Adrenal gland (tissue), 12 donors: ENCODE measurements around the gene PTPN14. TPM values are rescaled to one million over a fixed set of nuclear protein-coding genes. Genes with fewer than 3 reads are reported as not detected.
"Not testable (repeated sequence)": the region's sequence is repeated elsewhere in the genome, so short reads cannot be mapped to it uniquely, and the experiment has no call there.

ENCODE experiments used
- DNase-seq, 7 donors: peaks; one replicate each; pipeline ENCODE4 v3.0.0-alpha.2; 2019 to 2020
- H3K27ac ChIP-seq, 5 donors: fragments of 200-600 bp; sonication (generic) in 4 of 5; 1 replicate in 3 of 5; 2 replicates in 2 of 5; pipeline versions ENCODE4 v1.5.1 to v1.8.0; 2016 to 2020; ENCODE audit warnings: mild to moderate bottlenecking in 1 of 5
- H3K27me3 ChIP-seq: fragments of 200-600 bp; 2 replicates; pipeline ENCODE4 v1.8.0; 2021
- H3K36me3 ChIP-seq, 2 donors: fragments of 200-600 bp; replicated peaks in 1 of 2; 1 replicate in 1 of 2; 2 replicates in 1 of 2; pipeline versions ENCODE4 v1.5.1 to v1.8.0; 2018 to 2022
- H3K4me1 ChIP-seq, 2 donors: fragments of 200-600 bp; replicated peaks in 1 of 2; 1 replicate in 1 of 2; 2 replicates in 1 of 2; pipeline versions ENCODE4 v1.5.1 to v1.8.0; 2018 to 2021
- H3K4me3 ChIP-seq, 4 donors: fragments of 200-600 bp; sonication (generic) in 3 of 4; one replicate each; pipeline ENCODE4 v1.5.1; 2016 to 2018
- H3K9me3 ChIP-seq, 3 donors: fragments of 200-600 bp; sonication (generic) in 1 of 3; replicated peaks in 1 of 3; 1 replicate in 2 of 3; 2 replicates in 1 of 3; pipeline versions ENCODE4 v1.5.1 to v1.8.0; 2016 to 2021
- POLR2A ChIP-seq, 2 donors: fragments of 450-650 bp; IDR thresholded peaks; one replicate each; pipeline ENCODE4 v1.6.1; 2017; ENCODE audit warnings: antibody characterized with exemption in 2 of 2, mild to moderate bottlenecking in 2 of 2, moderate library complexity in 1 of 2
- WGBS, 4 donors: extraction: QIAGEN DNeasy Blood & Tissue Kit in 2 of 4; methylation state at CpG; one replicate each; pipeline versions ENCODE4 v1.1.5 to v1.1.7; 2013 to 2017; 5-methylcytosine and 5-hydroxymethylcytosine counted together
- intact Hi-C, 2 donors: fragments of 100-400 bp; cut with DNase I; formaldehyde crosslinking; loops; one replicate each; pipeline versions ENCODE4 v1.14.1 to v1.15.0; 2022 to 2023
- polyA plus RNA-seq, 3 donors: library from polyadenylated mRNA; stranded (reverse); fragments of 200-250 nt in 2 of 3; fragments of 350-450 nt in 1 of 3; fragmentation: Illumina TruSeq in 1 of 3; extraction: RNeasy Lipid Tissue Mini Kit (QIAGEN cat#74804) in 1 of 3; gene quantifications; one replicate each; pipeline ENCODE4 v1.2.3, GENCODE V29; 2013 to 2014
- total RNA-seq, 9 donors: library from RNA; depleted of rRNA in 4 of 9; stranded (reverse); fragments of >200 nt in 4 of 9; fragments of 120-200 nt in 1 of 9; fragmentation: NEBNext Ultra II Directional in 1 of 9; extraction: Animal tissue kit (Norgen Biotek cat#: 25700) in 1 of 9; gene quantifications; one replicate each; pipeline versions ENCODE4 v1.1.0 to v1.2.4, GENCODE V29; 2013 to 2023
- TF ChIP-seq, protein P1 (sequence below), 6 experiments: fragments of 450-650 bp in 4 of 6; fragments of 200-600 bp in 2 of 6; sonication (generic) in 1 of 6; IDR thresholded peaks; 1 replicate in 5 of 6; 2 replicates in 1 of 6; pipeline versions ENCODE4 v1.5.1 to v1.8.0; 2016 to 2021; ENCODE audit warnings: antibody characterized with exemption in 6 of 6, mild to moderate bottlenecking in 2 of 6, moderate library complexity in 1 of 6
- donor health status: healthy with polysubstance abuse.
- donor health status: Bipolar disorder and iron deficiency.
- donor health status: DM: yes; HTN: yes; CAD: no.
- donor health status: DM: no; HTN: no; CAD: no.
- donor health status: DM: no; HTN: no; CAD: no.
- donor health status: DM: yes; HTN: yes; CAD: no.

The PTPN14 gene
- total and polyA plus RNA-seq, 12 donors, result 7.9 to 96.2 (median 32.0) TPM

DNA sequence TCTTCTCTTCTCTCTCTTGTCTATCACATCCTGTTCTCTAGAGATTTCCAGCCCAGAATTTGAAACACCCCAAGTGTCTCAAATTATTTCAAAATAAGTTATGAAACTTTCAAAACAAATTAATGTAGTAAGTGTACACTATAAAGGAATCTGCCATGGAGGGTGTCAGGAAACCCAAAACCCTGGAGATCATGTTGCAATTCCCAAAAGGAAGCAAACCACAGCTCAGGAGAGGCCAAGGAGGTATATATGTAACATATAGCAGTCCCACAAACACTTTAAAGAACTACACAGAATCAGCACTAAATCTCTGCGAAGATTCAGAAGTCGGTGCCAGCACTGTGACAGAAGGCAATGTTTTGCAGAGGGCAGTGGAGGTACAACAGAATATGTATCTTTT is 26.6 kb downstream of the PTPN14 start:
- intact Hi-C loops, result no loop called here
- Histone ChIP-seq H3K27ac (no peak overlapping the region), H3K4me1 (peaks cover 0 to 15% of the 10 kb centered on the region in 2 donors), H3K4me3 (no peak overlapping the region), H3K9me3 (no peaks in the 10 kb centered on the region), H3K36me3 (no peaks in the 10 kb centered on the region), H3K27me3 (no peaks in the 10 kb centered on the region)
- TF ChIP-seq, protein P1, sequence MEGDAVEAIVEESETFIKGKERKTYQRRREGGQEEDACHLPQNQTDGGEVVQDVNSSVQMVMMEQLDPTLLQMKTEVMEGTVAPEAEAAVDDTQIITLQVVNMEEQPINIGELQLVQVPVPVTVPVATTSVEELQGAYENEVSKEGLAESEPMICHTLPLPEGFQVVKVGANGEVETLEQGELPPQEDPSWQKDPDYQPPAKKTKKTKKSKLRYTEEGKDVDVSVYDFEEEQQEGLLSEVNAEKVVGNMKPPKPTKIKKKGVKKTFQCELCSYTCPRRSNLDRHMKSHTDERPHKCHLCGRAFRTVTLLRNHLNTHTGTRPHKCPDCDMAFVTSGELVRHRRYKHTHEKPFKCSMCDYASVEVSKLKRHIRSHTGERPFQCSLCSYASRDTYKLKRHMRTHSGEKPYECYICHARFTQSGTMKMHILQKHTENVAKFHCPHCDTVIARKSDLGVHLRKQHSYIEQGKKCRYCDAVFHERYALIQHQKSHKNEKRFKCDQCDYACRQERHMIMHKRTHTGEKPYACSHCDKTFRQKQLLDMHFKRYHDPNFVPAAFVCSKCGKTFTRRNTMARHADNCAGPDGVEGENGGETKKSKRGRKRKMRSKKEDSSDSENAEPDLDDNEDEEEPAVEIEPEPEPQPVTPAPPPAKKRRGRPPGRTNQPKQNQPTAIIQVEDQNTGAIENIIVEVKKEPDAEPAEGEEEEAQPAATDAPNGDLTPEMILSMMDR (IDR thresholded peaks at IDR 0.05), result no peak
- no peak for TF ChIP-seq POLR2A (IDR thresholded peaks at IDR 0.05)
- no peak for DNase-seq
- 64 to 85% (median 69%) methylated on average over 2 of the region's 2 CpGs for WGBS, 4 donors

DNA sequence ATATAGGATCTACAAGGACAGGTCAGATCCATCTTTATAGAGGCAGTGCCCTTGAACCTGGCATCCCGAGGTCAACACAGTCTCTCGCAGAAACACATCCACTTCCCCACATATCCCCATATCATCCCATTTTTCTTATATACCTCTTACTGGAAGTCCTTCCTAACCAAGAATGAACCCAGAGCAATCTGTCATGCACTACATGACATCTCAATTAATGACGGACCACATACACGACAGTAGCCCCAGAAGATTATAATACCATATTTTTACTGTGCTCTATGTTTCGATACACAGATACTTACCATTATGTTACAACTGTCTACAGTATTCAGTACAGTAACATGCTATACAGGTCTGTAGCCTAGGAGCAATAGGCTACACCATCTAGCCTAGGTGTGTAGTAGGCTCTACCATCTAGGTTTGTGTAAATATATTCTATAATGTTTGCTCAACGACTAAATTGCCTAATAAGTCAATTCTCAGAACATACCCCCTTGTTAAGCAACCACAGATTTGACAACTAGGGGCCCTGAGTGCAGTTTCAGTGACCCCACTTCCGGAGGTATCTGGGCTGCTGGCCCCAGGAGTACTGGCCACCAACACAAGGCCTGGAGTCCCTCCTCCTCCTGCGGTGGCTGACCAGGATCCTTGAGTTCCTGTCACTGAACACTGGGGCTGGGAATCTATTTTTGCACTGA is 28.1 kb downstream of the PTPN14 start:
- no peak for TF ChIP-seq POLR2A (IDR thresholded peaks at IDR 0.05)
- TF ChIP-seq, protein P1 (IDR thresholded peaks at IDR 0.05), result no peak
- no peaks in the 10 kb centered on the region for H3K27me3 ChIP-seq
- peaks cover 0 to 15% of the 10 kb centered on the region in 2 donors for H3K4me1 ChIP-seq
- H3K9me3 ChIP-seq, result no peaks in the 10 kb centered on the region
- H3K36me3 ChIP-seq, result no peaks in the 10 kb centered on the region
- 74 to 88% (median 82%) methylated on average over 7 to 8 of the region's 8 CpGs for WGBS, 4 donors
- no peak overlapping the region for H3K4me3 ChIP-seq
- peak in 3 of 7 donors; percentile 32 to 40 (median 36) for DNase-seq
- intact Hi-C loops, result no loop called here
- peak overlapping the region in 1 of 5 donors; percentile 35 for H3K27ac ChIP-seq

DNA sequence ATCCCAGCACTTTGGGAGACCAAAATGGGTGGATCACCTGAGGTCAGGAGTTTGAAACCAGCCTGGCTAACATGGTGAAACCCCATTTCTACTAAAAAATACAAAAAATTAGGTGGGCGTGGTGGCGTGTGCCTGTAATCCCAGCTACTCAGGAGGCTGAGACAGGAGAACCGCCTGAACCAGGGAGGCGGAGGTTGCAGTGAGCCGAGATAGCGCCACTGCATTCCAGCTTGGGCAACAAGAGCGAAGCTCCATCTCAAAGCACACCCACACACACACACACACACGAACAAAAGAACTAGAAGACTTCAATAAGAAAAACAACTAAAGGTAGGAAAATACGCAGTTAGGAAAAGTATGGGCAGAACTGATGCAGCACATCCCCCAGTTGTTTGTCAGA is 29.9 kb downstream of the PTPN14 start:
- H3K27ac ChIP-seq, H3K27me3 ChIP-seq, H3K4me3 ChIP-seq, H3K36me3 ChIP-seq, H3K9me3 ChIP-seq, DNase-seq, intact Hi-C loops: not testable (repeated sequence)
- H3K4me1 ChIP-seq, result peaks cover 0 to 15% of the 10 kb centered on the region in 2 donors
- WGBS, 4 donors, result 94 to 98% (median 97%) methylated on average over 9 of the region's 9 CpGs

DNA sequence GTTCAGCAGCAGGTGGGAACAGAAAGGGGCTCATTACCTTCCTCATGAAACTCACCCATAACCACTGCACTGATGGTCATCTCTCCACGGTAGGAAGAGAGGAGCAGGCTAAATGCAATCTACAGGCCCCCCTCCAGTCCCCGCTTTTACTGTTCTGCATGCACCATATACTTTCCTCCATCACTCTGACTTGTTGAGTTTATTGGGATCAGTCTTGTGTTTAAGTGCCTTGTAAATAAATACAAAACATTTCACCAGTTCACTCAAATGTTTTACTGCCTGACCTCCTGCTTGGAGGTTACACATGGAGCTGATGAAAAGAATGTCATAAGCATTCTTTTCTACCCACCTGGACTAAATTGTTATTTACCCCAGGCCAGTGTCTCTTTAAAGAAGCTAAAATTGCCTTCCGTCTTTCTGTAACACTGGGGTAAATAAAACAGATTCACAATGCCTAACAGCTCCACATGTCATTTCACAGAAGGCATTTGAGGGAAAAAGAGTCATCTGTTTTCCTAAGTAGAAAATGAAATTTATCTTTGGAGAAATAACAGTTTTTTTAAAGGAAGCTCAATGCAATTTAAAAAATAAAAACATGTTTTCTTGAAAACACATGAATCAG is 30.7 kb downstream of the PTPN14 start:
- DNase-seq, result no peak
- Histone ChIP-seq H3K27me3 (no peaks in the 10 kb centered on the region), H3K4me1 (peaks cover 0 to 15% of the 10 kb centered on the region in 2 donors), H3K9me3 (no peaks in the 10 kb centered on the region), H3K27ac (no peak overlapping the region), H3K4me3 (no peak overlapping the region), H3K36me3 (no peaks in the 10 kb centered on the region)
- intact Hi-C loops, result no loop called here
- no peak for TF ChIP-seq POLR2A (IDR thresholded peaks at IDR 0.05)
- TF ChIP-seq, protein P1 (IDR thresholded peaks at IDR 0.05), result no peak
- WGBS, 4 donors, result 81 to 94% (median 90%) methylated on average over 3 of the region's 3 CpGs

DNA sequence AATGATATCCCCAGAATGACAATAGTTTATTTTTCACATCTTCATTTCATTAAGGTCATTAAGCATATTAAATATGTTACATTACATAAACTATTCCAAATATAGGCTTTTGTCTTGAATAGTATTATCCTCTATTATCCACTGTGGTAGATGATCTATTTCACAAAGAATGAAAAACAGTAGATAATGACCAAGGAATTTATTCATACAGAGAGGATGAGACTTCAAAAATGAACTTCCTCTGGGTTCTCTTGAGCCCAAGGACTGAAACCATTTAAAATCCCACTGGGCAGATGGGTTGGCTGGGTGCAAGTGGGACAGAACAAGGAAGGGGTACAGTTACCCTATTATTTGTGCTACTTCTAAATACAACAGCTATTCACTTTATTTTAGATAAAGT is 33.0 kb downstream of the PTPN14 start:
- intact Hi-C loops, result no loop called here
- no peak for DNase-seq
- Histone ChIP-seq H3K27ac (no peak overlapping the region), H3K4me3 (no peak overlapping the region), H3K4me1 (peaks cover 9 to 14% of the 10 kb centered on the region in 2 donors), H3K9me3 (no peaks in the 10 kb centered on the region), H3K36me3 (no peaks in the 10 kb centered on the region), H3K27me3 (no peaks in the 10 kb centered on the region)
- TF ChIP-seq, protein P1 (IDR thresholded peaks at IDR 0.05), result no peak
- TF ChIP-seq POLR2A (IDR thresholded peaks at IDR 0.05), result no peak
